ENCODE data around the gene CUX1. TPM values are rescaled to one million over a fixed set of nuclear protein-coding genes. Genes with fewer than 3 reads are reported as not detected.

Gene CUX1
- total RNA-seq, 2 experiments from 2014 or later, result 20.2 to 20.4 TPM

- intact Hi-C loops (cut with micrococcal nuclease), result no loop called here
- POLR2A ChIA-PET, result no interaction called here
- H3K4me1 Mint-ChIP-seq (ENCODE audit: low read depth), result peaks cover 25% of the 10 kb centered on the region
- DNase-seq (no peak), ATAC-seq (no peak)
- CTCF ChIA-PET, result no interaction called here
- H3K9me3 Mint-ChIP-seq, result no peaks in the 10 kb centered on the region
- no peak for TF ChIP-seq CTCF (IDR thresholded peaks at IDR 0.05)
- no peak overlapping the region for H3K27ac Mint-ChIP-seq
- H3K4me3 Mint-ChIP-seq, result no peak overlapping the region
- no peaks in the 10 kb centered on the region for H3K27me3 Mint-ChIP-seq
- H3K36me3 Mint-ChIP-seq (ENCODE audit: low read depth), result no peaks in the 10 kb centered on the region
These were observed 46.2 kb downstream of the CUX1 start for GRCh38 chr7:101863598-101863997.

DNA sequence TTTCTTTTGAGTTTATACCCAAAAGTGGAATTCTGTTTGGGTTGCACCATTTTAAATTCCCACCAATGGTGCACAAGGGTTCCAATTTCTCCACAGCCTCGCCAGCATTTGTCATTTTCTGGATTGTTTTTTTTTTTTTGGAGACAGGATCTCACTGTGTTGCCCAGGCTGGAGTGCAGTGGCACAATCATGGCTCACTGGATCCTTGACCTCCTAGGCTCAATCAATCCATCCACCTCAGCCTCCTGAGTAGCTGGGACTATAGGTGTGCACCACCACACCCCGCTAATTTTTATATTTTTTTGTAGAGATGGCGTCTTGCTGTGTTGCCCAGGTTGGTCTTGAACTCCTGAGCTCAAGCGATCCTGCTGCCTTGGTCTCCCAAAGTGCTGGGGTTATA, 46.6 kb downstream of the CUX1 start:
- DNase-seq, result no peak
- TF ChIP-seq CTCF (IDR thresholded peaks at IDR 0.05), result no peak

GRCh38 chr7:101865031-101865430, 47.6 kb downstream of the CUX1 start:
- ChIA-PET CTCF (no interaction called here), POLR2A (no interaction called here)
- H3K4me1 Mint-ChIP-seq (ENCODE audit: low read depth), result peaks cover 35% of the 10 kb centered on the region
- no peak for TF ChIP-seq CTCF (IDR thresholded peaks at IDR 0.05)
- intact Hi-C loops (cut with micrococcal nuclease), result no loop called here
- no peaks in the 10 kb centered on the region for H3K36me3 Mint-ChIP-seq (ENCODE audit: low read depth)
- no peaks in the 10 kb centered on the region for H3K9me3 Mint-ChIP-seq
- ATAC-seq, result no peak
- H3K4me3 Mint-ChIP-seq, result no peak overlapping the region
- DNase-seq, result no peak
- H3K27me3 Mint-ChIP-seq, result no peaks in the 10 kb centered on the region
- H3K27ac Mint-ChIP-seq, result no peak overlapping the region

More for the DNA sequence above, 46.6 kb downstream of the CUX1 start:
- ChIA-PET CTCF (no interaction called here), POLR2A (no interaction called here)
- no peaks in the 10 kb centered on the region for H3K9me3 Mint-ChIP-seq
- ATAC-seq, result no peak
- H3K27me3 Mint-ChIP-seq, result no peaks in the 10 kb centered on the region
- H3K27ac Mint-ChIP-seq, result no peak overlapping the region
- H3K4me1 Mint-ChIP-seq (ENCODE audit: low read depth), result peaks cover 28% of the 10 kb centered on the region
- no peak overlapping the region for H3K4me3 Mint-ChIP-seq
- intact Hi-C loops (cut with micrococcal nuclease), result no loop called here
- H3K36me3 Mint-ChIP-seq (ENCODE audit: low read depth), result no peaks in the 10 kb centered on the region

- H3K4me1 Mint-ChIP-seq (ENCODE audit: low read depth), result peaks cover 40% of the 10 kb centered on the region
- no peaks in the 10 kb centered on the region for H3K36me3 Mint-ChIP-seq (ENCODE audit: low read depth)
- no peak for TF ChIP-seq CTCF (IDR thresholded peaks at IDR 0.05)
- no peak overlapping the region for H3K27ac Mint-ChIP-seq
- H3K9me3 Mint-ChIP-seq, result no peaks in the 10 kb centered on the region
- no peaks in the 10 kb centered on the region for H3K27me3 Mint-ChIP-seq
- ATAC-seq, result no peak
- intact Hi-C loops (cut with micrococcal nuclease), result no loop called here
- DNase-seq, result no peak
- no peak overlapping the region for H3K4me3 Mint-ChIP-seq
- ChIA-PET POLR2A (interaction anchor here (0.6 kb wide), 1 partner anchor 38 kb away, joined by 3 read pairs; no protein-coding TSS in a partner anchor), CTCF (no interaction called here)
These were observed 48.0 kb downstream of the CUX1 start for GRCh38 chr7:101865455-101865854.

GRCh38 chr7:101866328-101866727, 48.9 kb downstream of the CUX1 start:
- ChIA-PET CTCF (no interaction called here), POLR2A (no interaction called here)
- DNase-seq, result no peak
- H3K4me1 Mint-ChIP-seq (ENCODE audit: low read depth), result peaks cover 40% of the 10 kb centered on the region
- H3K27ac Mint-ChIP-seq, result no peak overlapping the region
- intact Hi-C loops (cut with micrococcal nuclease), result no loop called here
- H3K4me3 Mint-ChIP-seq, result no peak overlapping the region
- TF ChIP-seq CTCF (IDR thresholded peaks at IDR 0.05), result no peak
- no peak for ATAC-seq
- no peaks in the 10 kb centered on the region for H3K36me3 Mint-ChIP-seq (ENCODE audit: low read depth)
- H3K9me3 Mint-ChIP-seq, result no peaks in the 10 kb centered on the region
- no peaks in the 10 kb centered on the region for H3K27me3 Mint-ChIP-seq

Measured in activated CD8-positive, alpha-beta T cell treated with anti-CD3 and anti-CD28 coated beads for 36 hours (primary cell).